ENCODE measurements around the gene GOLT1A.

DNA sequence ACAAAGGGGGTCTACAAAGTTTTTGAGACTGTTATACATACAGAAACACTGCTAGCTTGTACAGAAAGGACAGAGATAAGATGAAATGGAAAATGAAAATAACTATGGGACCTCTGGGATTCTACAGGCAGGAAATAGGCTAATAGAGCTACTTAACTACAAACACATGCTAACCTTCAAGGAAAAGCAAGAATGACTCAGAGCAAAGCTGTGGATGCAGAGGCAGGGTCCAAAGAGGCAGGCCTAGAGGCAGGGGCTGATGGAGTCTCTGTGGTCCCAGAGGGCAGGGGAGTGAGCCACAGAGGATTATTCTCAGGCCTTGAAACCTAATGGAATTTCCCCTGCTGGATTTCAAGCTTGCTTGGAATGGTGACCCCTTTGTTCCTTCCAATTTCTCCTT is 18.7 kb upstream of the GOLT1A start:
- TF ChIP-seq, protein P1, sequence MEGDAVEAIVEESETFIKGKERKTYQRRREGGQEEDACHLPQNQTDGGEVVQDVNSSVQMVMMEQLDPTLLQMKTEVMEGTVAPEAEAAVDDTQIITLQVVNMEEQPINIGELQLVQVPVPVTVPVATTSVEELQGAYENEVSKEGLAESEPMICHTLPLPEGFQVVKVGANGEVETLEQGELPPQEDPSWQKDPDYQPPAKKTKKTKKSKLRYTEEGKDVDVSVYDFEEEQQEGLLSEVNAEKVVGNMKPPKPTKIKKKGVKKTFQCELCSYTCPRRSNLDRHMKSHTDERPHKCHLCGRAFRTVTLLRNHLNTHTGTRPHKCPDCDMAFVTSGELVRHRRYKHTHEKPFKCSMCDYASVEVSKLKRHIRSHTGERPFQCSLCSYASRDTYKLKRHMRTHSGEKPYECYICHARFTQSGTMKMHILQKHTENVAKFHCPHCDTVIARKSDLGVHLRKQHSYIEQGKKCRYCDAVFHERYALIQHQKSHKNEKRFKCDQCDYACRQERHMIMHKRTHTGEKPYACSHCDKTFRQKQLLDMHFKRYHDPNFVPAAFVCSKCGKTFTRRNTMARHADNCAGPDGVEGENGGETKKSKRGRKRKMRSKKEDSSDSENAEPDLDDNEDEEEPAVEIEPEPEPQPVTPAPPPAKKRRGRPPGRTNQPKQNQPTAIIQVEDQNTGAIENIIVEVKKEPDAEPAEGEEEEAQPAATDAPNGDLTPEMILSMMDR (conservative IDR thresholded peaks at IDR 0.05; ENCODE audit: low read depth, low read length): no peak
- no peak for TF ChIP-seq EZH2 (IDR thresholded peaks at IDR 0.05; ENCODE audit: borderline replicate concordance, low read depth, low read length, poor library complexity, severe bottlenecking)
